GM21381 (cell line): ENCODE data around the gene WDR48.
"Not testable (repeated sequence)": the region's sequence is repeated elsewhere in the genome, so short reads cannot be mapped to it uniquely, and the experiment has no call there.

ENCODE experiments used
- ATAC-seq: cut with Tn5 transposase; IDR thresholded peaks from one replicate; pipeline ENCODE4 v1.9.1; 2021; ENCODE audit warnings: mild to moderate bottlenecking, moderate library complexity; ENCODE audit not compliant: unreplicated experiment

The WDR48 gene

DNA sequence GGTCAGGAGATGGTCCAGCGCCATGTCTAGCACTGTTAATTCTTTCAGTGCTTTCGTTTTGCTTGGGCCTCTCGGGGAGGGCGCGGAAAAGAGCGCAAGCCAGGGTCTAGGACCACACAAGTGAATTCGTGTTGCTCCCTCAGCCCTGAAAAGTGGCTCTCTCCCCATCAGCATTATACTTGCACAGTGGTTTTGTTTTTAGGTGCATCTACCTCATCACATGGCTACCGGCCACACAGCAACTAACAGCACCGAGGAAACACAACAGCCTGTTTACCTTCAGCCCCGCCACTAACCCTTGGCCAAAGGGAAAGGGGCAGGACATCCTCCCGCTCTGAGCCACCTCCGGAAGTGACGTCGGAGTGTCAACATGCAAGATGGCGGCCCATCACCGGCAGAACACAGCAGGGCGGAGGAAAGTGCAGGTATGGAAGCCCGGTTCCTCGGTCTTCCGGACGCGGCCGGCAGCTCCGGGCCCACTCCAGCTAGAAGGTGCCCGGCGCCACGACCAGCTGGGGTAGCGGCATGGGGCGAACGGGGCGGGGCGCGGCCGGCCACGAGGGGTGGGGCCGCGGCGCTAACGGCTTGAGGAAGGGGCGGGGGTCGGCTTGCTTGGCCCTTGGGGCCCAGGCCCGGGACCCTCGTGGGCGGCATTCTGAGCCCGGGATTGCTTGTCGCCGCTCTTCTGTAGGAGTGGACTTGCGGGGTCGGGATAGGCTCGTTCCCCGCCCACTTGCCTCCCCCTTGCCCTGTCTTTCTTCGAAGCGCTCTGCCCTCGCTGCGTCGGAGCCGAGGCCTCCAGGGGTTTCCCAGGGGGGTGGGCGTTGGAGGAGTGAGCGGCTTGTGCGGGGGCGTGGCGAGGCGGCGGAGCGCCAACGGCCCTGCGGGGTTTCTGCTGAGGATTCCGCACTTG is at the start of gene WDR48, which contains the start of gene SCN11A:
WDR48 (plus strand) TSS at position 368 of the 913 bp plus-strand sequence; CDS start at position 378, 10 bp downstream.
SCN11A (minus strand) TSS at position 296 of the 913 bp plus-strand sequence. CDS start 101,582 bp downstream, outside the sequence.
- ATAC-seq, result peak; percentile 99

DNA sequence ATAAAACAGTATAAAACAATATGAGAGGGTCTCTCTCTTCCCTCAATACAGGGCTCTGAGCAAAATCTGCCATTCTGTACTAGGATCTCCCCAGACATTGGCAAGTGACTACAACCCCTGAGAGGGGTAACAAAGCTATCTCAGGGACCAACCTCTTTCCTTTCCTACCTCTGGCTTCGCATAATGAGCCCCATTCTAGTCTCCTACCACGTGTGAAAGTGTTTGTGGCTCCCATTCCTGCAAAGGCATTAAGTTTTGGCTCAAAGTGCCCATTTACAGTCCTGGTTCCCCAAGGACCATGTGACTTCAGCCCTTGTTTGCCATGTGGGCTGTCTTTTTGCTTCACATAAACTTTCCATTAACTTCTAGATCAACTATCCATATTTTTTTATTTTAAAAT is 46.5 kb upstream of the WDR48 start:
- ATAC-seq, result no peak

DNA sequence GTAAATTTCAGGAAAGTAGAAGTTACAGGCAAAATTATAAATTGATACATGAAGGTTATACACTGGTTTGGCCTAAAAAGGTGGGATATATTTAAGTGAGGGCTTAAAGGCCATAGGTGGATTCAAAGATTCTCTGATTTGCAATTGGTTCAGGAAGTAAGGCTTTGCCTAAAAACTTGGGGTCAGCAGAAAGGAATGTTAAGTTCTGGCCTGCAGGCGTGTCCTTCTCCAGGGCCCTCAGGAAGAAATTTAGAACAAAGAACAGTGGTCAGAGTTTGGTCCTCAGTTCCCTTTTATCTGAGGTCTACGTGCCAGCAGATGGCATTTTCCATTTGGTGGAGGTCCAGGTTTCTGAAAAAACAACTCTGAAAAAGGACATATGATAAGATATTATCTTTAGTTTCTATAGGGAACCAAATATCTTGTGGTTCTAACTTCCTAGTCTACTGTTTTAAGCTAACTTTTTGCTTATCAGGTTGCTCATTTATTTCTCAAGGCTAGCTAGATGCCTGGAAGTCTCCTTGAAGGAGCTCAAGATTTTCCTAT is 40.6 kb upstream of the WDR48 start:
- ATAC-seq, result no peak

DNA sequence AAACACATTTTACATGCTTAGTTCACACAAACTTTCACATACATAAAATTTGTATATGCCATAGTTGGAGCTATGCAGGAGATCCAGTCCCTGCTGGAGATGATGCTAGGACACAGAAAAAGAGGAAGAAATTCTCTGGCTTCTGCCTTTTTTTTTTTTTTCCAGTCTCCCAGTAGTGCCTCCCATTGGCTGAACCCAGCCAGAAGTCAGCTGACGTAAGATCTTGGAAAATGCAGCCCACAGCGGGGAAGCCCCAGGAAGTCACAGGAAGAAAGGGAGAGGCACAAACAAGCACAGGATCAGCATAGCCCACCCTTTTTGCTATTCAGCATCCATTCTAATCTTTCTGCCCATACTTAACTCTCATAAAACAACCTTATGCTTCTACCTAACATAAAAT is 38.5 kb upstream of the WDR48 start:
- no peak for ATAC-seq

DNA sequence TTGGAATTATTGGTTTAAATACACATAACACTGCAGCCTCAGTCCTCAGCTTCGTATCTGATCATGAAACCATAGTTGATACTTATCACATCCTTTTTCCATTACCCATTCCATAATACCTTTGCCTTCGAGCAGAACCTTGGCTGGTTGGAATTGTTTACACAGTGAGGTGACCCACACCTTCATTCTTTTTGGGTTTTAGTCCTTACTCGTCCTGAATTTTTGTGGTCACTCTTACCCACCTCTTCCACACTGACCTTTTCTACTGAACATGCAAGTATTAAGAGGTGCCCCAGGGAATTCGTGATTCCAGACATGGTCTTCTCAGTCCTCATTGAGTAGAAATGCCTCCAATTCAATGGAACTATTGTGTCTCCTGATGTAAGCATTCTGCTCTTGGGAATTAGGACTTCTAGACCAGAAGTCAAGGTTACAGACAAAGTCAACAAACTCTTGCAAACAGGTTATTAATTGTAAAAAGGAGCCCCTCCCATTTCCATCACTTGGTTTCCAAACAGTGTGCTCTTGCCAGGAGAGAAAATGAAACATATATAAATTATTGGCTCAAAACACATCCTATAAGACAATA is 37.8 kb upstream of the WDR48 start:
- no peak for ATAC-seq

DNA sequence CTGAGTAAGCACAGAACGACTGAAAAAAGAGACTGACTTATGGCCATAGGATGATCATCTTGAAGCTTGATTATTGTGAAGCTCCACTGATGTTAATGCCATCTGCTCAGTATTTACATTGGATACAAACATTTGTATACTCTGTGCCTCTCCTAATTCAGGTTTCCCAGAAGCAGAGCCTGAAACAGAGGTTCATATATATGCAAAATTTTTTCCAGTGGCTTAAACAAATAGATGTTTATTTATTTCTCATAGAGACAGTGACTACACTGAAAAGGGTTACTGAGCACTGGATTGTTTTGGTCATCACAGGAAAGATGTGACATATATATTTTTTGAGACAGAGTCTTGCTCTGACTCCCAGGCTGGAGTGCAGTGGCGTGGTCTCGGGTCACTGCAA is 36.4 kb upstream of the WDR48 start:
- ATAC-seq, result no peak

DNA sequence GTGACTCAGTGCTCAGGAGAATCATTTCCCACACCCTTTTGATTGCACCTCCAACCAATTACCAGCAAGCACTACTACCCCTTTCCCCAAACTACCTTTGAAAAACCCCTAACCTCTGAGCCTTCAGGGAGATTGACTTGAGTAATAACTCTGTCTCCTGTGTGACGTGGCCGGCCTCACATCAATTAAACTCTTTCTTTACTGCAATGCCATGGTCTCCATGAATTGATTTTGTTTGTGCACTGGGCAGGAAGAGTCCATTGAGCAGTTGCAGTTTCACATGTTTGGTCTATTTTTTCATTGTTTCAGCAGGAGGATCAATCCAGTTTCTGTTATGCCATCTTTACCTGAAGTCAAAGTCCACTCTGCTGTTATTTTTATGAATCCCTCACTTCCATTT is 32.5 kb upstream of the WDR48 start:
- no peak for ATAC-seq

DNA sequence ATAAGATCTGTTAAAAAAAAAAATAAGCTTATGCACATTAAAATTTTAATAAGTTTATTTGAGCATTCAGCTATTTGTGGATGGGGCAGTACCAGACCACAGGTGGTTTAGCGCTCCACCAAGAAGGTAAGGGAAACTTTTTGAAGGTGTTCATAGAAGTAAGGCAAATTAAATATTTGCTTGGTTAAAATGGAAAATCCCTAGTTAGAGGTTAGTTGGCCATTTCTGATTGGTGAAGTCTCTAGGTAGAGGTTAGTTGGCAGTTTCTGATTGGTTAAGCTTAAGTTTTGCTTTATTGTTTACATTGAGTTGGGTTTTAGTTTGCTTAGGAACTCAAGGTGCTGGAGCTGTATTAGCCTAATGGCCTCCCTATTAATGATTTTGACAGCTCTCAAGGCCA is 30.8 kb upstream of the WDR48 start:
- ATAC-seq, result peak; percentile 67

GRCh38 chr3:39021465-39022285 is 30.1 kb upstream of the WDR48 start:
- ATAC-seq, result no peak

DNA sequence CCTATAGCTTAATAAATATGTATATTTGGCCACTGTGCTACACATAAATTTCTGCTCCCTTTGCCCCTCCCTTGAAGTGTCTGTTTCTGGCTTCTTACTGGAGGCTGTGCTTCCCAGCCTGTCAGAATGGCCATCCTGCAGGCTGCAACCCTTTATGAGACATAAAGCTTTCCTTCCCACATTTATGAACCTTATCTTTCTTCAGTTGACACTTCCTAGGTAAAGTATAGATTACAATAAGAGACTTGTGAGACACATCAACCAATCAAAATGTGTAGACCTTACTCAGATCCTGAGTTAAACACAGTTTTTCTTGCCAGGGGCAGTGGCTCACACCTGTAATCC is 29.6 kb upstream of the WDR48 start:
- ATAC-seq, result no peak

DNA sequence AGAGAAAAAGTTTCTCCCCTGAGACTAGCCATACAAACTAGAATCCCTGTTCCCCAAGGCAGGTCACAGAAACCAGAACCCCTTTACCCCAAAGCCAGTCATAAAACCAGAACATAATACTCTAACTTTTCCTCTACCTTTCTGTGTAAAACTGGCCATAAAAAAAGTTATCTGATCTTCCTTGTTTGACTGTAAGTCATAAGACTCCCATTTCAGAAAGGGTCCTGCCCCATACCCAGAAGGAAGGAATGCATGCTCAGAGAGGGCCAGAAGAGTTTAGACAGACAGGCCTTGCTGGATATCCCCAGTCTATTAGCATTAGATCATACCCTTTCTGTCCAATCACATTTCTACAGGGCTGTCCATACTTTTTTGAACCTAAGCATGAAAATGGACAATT is 27.3 kb upstream of the WDR48 start:
- ATAC-seq, result no peak

DNA sequence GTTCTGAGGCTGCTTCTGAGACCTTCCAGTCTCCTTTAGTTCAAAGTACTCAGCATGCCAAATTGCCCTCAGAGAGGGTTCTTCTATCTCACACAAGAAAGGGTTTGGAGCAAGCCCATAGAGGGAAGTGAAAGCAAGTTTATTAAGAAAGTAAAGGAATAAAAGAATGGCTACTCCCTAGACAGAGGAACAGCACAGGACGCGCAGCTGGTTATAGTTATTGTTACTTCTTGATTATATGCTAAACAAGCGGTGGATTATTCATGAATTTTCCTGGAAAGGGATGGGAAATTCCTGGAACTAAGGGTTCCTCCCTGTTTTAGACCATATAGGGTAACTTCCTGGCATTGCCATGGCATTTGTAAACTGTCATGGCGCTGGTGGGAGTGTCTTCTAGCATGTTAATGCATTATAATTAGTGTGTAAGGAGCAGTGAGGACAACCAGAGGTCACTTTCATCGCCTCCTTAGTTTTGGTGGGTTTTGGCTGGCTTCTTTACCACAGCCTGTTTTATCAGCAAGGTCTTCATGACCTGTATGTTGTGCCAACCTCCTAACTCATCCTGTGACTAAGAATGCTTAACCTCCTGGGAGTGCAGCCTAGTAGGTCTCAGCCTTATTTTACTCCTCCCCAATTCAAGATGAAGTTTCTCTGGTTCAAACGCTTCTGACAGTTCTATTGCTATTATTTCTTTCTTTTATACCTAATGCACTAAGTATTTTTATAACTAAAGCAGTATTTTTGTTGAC is 26.4 kb upstream of the WDR48 start:
- ATAC-seq, result no peak

DNA sequence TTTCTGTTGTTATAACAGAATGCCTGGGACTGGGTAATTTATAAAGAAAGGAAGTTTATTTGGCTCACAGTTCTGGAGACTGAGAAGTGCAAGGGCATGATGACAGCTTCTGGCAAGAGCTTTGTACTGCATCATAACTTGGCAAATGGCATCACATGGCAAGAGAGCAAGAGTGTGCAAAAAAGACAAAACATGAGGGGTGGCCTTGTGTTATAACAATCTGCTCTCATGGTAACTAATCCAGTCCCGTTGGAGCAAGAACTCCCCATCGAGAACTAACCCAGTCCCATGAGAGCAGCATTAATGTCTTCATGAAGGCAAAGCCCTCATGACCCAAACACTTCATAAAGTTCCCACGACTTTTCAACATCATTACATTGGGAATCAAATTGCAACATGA is 23.3 kb upstream of the WDR48 start:
- ATAC-seq, result no peak

- ATAC-seq, result no peak
Observed at GRCh38 chr3:39029556-39029955, 22.3 kb upstream of the WDR48 start.

DNA sequence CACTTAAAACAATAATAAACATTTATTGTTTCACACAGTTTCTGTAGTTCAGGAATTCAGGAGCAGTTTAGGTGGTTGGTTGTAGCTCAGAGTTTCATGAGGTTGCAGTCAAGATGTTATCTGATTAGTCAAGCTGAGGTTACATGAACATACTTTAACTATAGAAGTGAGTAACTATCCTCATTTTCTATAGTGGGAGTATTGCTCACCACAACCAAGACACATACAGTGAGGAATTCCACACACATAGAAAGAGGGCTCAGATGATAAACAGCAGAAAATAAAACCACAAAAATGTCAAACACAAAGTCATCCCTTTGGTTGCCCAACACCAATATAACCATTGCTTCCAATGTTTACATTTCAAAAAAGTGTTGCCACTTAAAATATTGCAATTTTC is 13.7 kb upstream of the WDR48 start:
- ATAC-seq, result no peak

DNA sequence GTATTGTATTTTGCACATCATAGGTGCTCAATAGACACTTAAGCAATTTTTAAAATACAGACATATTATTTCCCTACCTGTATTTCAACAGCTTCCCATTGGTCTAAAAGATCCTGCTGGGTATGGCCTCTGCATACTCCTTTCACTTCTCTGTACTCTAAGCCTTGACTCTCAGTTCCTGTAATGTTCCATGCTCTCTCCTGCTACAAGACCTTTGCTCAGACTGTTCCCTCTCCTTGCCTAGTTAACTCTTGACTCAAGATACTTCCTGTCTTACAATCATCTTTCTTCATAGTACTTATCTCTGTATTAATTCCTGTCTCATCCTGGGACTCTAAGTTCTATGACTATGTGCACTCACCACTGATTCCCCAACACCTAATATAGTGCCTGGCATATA is 1.8 kb upstream of the WDR48 start:
- ATAC-seq, result no peak

- ATAC-seq, result no peak
Observed at GRCh38 chr3:39052583-39052982, 767 bp downstream of the WDR48 start.

GRCh38 chr3:39053696-39054095 is 1.9 kb downstream of the WDR48 start:
- ATAC-seq, result no peak

DNA sequence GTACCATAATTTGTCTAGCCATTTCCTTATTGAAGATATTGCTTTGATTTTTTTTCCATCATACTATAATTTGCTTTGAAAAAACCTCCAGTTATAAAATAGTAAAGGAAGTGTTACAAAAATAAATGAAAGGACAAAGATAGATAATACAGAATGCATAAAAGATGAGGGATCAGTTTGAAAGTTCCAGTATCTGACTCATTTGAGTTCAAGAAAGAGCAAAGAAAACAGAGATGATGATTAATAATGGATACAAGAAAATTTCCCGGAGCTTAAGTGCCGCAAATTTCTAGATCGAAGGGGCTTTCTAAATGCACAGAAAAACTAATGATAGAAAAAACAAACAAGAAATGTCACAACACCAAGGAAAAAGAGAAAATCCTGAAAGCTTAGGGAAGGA is 4.3 kb downstream of the WDR48 start:
- no peak for ATAC-seq

GRCh38 chr3:39061228-39061627 is 9.4 kb downstream of the WDR48 start:
- not testable (repeated sequence) for ATAC-seq

- ATAC-seq, result no peak
Observed at GRCh38 chr3:39062180-39062579, 10.4 kb downstream of the WDR48 start.
